Measurements from ENCODE around the gene SLCO4A1.

Gene SLCO4A1

DNA sequence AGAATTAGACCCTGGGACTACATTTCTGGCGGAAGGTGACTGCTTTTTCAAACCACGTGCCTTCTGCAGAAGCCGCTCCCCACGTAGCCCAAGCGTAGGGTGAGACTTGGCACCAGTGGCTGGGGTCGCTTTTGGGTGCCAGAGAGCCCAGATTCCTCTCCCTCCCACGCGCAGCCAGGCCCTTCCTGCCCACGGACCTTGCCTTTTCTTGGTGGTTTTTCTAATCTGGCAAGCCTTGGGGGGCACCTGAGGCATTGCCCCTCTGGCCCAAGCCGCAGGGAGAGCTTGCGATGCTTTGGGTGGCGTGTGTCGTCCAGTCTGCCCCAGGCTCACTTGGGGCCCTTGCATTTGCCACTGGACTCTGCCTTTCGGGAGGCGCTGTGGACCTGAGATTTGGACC is 3.3 kb downstream of the SLCO4A1 start:
- peaks cover 29% of the 10 kb centered on the region for H3K4me1 Mint-ChIP-seq (ENCODE audit: low read depth)
- H3K9me3 Mint-ChIP-seq = no peaks in the 10 kb centered on the region
- H3K27me3 Mint-ChIP-seq (ENCODE audit: low read depth) = no peaks in the 10 kb centered on the region
- peak overlapping the region; percentile 28 for H3K4me3 Mint-ChIP-seq
- H3K36me3 Mint-ChIP-seq (ENCODE audit: low read depth) = peaks cover 7% of the 10 kb centered on the region
- no peak overlapping the region for H3K27ac Mint-ChIP-seq

- Mint-ChIP-seq H3K27me3 (ENCODE audit: low read depth) (no peaks in the 10 kb centered on the region), H3K4me1 (ENCODE audit: low read depth) (peaks cover 37% of the 10 kb centered on the region), H3K27ac (peak overlapping the region; percentile 76), H3K4me3 (peak overlapping the region; percentile 14), H3K9me3 (no peaks in the 10 kb centered on the region), H3K36me3 (ENCODE audit: low read depth) (peaks cover 12% of the 10 kb centered on the region)
These were observed 4.7 kb downstream of the SLCO4A1 start for GRCh38 chr20:62646851-62647520.

DNA sequence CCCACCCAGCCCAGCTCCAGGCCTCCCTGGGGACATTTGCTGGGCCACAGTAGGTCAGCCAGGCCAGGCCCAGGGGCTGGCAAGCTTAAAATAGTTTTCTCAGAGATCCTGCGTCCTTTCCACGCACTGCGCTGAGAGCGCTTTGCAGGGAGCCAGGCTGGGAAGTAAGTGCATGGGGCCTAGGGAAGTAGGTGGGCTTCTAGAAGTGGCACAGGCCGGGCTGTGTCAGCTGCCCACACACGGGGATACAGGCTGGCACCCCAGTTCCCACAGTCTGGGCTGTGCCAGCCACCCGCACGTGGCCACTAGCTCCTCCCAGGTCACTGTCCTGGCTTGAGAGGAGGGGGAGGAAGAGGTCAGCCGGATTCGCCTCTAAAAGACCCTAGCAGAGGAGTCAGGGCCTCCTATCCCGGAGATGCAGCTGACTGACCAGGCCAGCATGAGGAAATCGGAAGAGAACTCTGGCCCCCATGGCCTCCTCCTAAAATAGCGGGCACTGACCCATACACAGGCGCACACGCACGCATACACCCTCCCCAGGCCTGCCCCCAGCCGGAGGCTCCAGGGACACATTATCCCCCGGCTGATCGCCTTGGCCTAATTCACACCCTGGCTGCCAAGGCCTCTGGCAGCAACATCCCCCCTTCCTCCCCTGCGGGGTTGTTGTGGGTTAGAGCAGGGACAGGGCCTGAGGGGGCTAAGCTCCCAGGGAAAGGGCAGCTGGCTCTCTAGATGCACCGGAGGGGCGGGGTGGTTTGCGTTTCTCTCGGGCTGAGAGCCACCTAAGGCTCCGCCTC is 5.4 kb downstream of the SLCO4A1 start:
- Mint-ChIP-seq H3K27ac (no peak overlapping the region), H3K36me3 (ENCODE audit: low read depth) (peaks cover 12% of the 10 kb centered on the region), H3K4me3 (no peak overlapping the region), H3K27me3 (ENCODE audit: low read depth) (no peaks in the 10 kb centered on the region), H3K4me1 (ENCODE audit: low read depth) (peaks cover 43% of the 10 kb centered on the region), H3K9me3 (no peaks in the 10 kb centered on the region)

DNA sequence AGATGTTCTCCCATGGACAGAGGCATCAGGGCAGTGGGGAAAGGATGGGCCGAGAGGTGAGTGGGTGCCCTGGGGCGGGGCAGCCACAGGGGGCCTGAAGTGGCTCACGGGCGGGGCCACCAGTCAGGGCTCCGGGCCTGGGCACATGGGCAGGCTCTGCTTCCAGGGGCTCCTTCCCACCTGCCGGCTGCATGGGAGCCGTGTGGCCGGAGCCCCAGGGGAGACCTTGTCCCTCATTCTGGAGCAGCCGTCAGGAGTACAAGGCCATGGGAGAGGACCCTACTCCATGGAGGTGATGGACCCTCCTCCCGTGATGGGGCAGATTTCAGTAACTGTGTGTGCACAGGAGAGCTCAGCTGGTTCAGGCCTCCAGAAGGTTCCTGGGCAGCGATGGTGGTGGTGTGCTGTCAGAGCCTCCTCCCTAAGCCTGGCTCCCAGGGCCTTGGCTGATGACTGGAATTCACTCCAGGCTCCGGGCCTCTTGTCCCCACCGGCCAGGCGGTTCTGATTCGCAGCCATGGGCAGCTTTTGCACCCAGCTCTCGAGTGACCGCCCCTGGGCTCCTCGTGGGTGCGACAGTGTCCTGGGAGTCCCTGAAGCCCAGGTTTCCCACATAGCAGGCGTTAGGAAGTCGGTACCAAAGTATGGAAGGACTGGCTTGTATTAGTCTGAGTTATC is 6.2 kb downstream of the SLCO4A1 start:
- Mint-ChIP-seq H3K9me3 (no peaks in the 10 kb centered on the region), H3K36me3 (ENCODE audit: low read depth) (peaks cover 13% of the 10 kb centered on the region), H3K4me1 (ENCODE audit: low read depth) (peaks cover 46% of the 10 kb centered on the region), H3K4me3 (no peak overlapping the region), H3K27ac (peak overlapping the region; percentile 20), H3K27me3 (ENCODE audit: low read depth) (no peaks in the 10 kb centered on the region)

- no peak overlapping the region for H3K4me3 Mint-ChIP-seq
- peaks cover 15% of the 10 kb centered on the region for H3K36me3 Mint-ChIP-seq (ENCODE audit: low read depth)
- no peaks in the 10 kb centered on the region for H3K9me3 Mint-ChIP-seq
- peak overlapping the region; percentile 20 for H3K27ac Mint-ChIP-seq
- H3K4me1 Mint-ChIP-seq (ENCODE audit: low read depth) = peaks cover 49% of the 10 kb centered on the region
- H3K27me3 Mint-ChIP-seq (ENCODE audit: low read depth) = no peaks in the 10 kb centered on the region
These were observed 6.8 kb downstream of the SLCO4A1 start for GRCh38 chr20:62649140-62649539.

DNA sequence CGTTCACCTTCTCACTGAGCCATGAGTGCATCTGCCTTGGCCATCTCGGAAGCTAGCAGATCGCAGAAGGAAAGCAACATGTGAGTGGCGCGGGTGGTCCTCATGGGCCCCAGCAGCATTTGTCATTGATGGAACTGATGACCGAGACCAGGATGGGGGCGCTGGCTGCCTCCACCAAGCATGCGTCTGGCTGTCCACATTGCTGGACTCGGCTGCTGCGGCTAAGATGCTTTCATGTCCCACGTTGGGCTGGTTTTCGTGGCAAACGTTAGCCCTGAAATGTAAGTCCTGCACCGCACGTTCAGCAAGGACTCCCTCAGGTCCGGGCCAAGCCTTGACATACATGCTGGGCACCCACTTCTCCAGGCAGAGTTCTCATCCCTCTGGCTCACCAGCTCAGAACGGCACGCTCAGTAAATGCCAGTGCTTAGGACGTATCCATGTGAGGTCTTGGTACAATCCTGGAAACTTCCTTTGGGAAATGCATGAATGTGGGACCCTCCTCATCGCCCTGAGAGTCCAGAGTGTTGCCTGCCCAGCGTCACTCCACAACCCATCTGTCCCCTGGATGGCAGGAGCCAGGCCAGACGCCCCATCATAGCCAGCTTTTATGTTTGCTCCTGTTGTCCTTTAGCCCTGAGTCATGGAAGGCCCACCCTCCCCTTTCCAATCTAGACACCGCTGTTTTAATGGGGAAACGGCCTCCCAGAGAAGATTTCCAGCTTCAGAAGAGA is 8.4 kb downstream of the SLCO4A1 start:
- no peaks in the 10 kb centered on the region for H3K9me3 Mint-ChIP-seq
- H3K4me3 Mint-ChIP-seq = peak overlapping the region; percentile 74
- H3K4me1 Mint-ChIP-seq (ENCODE audit: low read depth) = peaks cover 41% of the 10 kb centered on the region
- no peaks in the 10 kb centered on the region for H3K27me3 Mint-ChIP-seq (ENCODE audit: low read depth)
- peaks cover 15% of the 10 kb centered on the region for H3K36me3 Mint-ChIP-seq (ENCODE audit: low read depth)
- H3K27ac Mint-ChIP-seq = peak overlapping the region; percentile 92

GRCh38 chr20:62651285-62652021 is 9.2 kb downstream of the SLCO4A1 start:
- Mint-ChIP-seq H3K4me3 (peak overlapping the region; percentile 74), H3K36me3 (ENCODE audit: low read depth) (peaks cover 15% of the 10 kb centered on the region), H3K27me3 (ENCODE audit: low read depth) (no peaks in the 10 kb centered on the region), H3K9me3 (no peaks in the 10 kb centered on the region), H3K4me1 (ENCODE audit: low read depth) (peaks cover 41% of the 10 kb centered on the region), H3K27ac (peak overlapping the region; percentile 92)

GRCh38 chr20:62652041-62652893 is 10.0 kb downstream of the SLCO4A1 start:
- no peaks in the 10 kb centered on the region for H3K27me3 Mint-ChIP-seq (ENCODE audit: low read depth)
- H3K36me3 Mint-ChIP-seq (ENCODE audit: low read depth) = peaks cover 11% of the 10 kb centered on the region
- H3K4me3 Mint-ChIP-seq = peak overlapping the region; percentile 74
- H3K4me1 Mint-ChIP-seq (ENCODE audit: low read depth) = peaks cover 35% of the 10 kb centered on the region
- H3K9me3 Mint-ChIP-seq = no peaks in the 10 kb centered on the region
- peak overlapping the region; percentile 86 for H3K27ac Mint-ChIP-seq

DNA sequence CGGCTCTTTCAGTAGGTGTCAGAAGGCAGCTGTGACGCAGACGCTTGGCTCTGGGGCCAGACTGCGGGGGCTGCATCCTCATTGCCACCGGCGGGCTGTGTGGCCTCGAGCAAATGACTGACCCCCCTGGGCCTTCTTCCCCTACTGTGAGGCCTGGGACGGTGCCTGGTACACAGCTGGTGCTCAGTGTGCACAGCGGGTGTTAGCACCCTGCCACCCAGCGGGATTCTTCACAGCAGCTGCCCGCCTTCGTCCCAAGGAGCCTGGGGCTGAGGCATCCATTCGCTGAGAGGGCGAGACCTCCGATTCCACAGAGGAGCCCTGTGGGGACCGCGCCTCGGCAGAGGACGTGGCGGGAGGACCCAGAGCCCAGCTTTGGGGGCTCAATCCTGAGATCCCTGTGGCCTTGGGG is 10.6 kb downstream of the SLCO4A1 start:
- Mint-ChIP-seq H3K27ac (no peak overlapping the region), H3K36me3 (ENCODE audit: low read depth) (peaks cover 10% of the 10 kb centered on the region), H3K4me3 (no peak overlapping the region), H3K27me3 (ENCODE audit: low read depth) (no peaks in the 10 kb centered on the region), H3K9me3 (no peaks in the 10 kb centered on the region), H3K4me1 (ENCODE audit: low read depth) (peaks cover 35% of the 10 kb centered on the region)

- H3K36me3 Mint-ChIP-seq (ENCODE audit: low read depth) = peaks cover 10% of the 10 kb centered on the region
- no peak overlapping the region for H3K4me3 Mint-ChIP-seq
- H3K27ac Mint-ChIP-seq = no peak overlapping the region
- no peaks in the 10 kb centered on the region for H3K9me3 Mint-ChIP-seq
- peaks cover 35% of the 10 kb centered on the region for H3K4me1 Mint-ChIP-seq (ENCODE audit: low read depth)
- H3K27me3 Mint-ChIP-seq (ENCODE audit: low read depth) = no peaks in the 10 kb centered on the region
These were observed 11.1 kb downstream of the SLCO4A1 start for GRCh38 chr20:62653373-62653772.

GRCh38 chr20:62653951-62654685 is 11.8 kb downstream of the SLCO4A1 start:
- Mint-ChIP-seq H3K36me3 (ENCODE audit: low read depth) (peaks cover 12% of the 10 kb centered on the region), H3K4me3 (no peak overlapping the region), H3K9me3 (no peaks in the 10 kb centered on the region), H3K4me1 (ENCODE audit: low read depth) (peaks cover 35% of the 10 kb centered on the region), H3K27me3 (ENCODE audit: low read depth) (no peaks in the 10 kb centered on the region), H3K27ac (peak overlapping the region; percentile 55)

GRCh38 chr20:62655282-62656196 is 13.2 kb downstream of the SLCO4A1 start:
- Mint-ChIP-seq H3K36me3 (ENCODE audit: low read depth) (peaks cover 9% of the 10 kb centered on the region), H3K4me1 (ENCODE audit: low read depth) (peaks cover 25% of the 10 kb centered on the region), H3K9me3 (no peaks in the 10 kb centered on the region), H3K27ac (no peak overlapping the region), H3K27me3 (ENCODE audit: low read depth) (no peaks in the 10 kb centered on the region), H3K4me3 (no peak overlapping the region)
